IMR-90 (cell line): Measurements from ENCODE around the gene BEND2. TPM values are rescaled to one million over a fixed set of nuclear protein-coding genes. Genes with fewer than 3 reads are reported as not detected.

Experiments
- ATAC-seq: fragments of 200-7000 bp; cut with Tn5 transposase; 2 replicates; pipeline ENCODE4 v1.9.1; 2020; ENCODE audit warnings: low read depth, mild to moderate bottlenecking, moderate library complexity
- BruUV-seq: library from RNA; stranded (reverse); fragments of 400-500 nt; replicated peaks from 2 replicates; lab custom pipeline; 2021; lab: Mats Ljungman, UMichigan
- CTCF ChIA-PET: fragments of 300-600 bp; formaldehyde crosslinking; extraction: SDS; loops from one replicate; lab custom pipeline; 2021; ENCODE audit warnings: antibody characterized with exemption; lab: Yijun Ruan, JAX
- POLR2A ChIA-PET: fragments of 300-600 bp; sonication (Branson Sonifier 250); formaldehyde crosslinking; loops from one replicate; lab custom pipeline; 2022; ENCODE audit warnings: antibody characterized with exemption; ENCODE audit not compliant: unreplicated experiment; lab: Charles Lee
- DNase-seq: peaks from one replicate; pipeline ENCODE4 v3.0.0; 2013
- H2AFZ ChIP-seq: replicated peaks from 2 replicates; pipeline ENCODE3; 2013; ENCODE audit warnings: low read length, mild to moderate bottlenecking; ENCODE audit not compliant: poor library complexity
- H2AK5ac ChIP-seq: 2 replicates; pipeline ENCODE4 v1.6.1; 2013; ENCODE audit warnings: low read depth, low read length, inconsistent platforms
- H2AK9ac ChIP-seq: replicated peaks from 2 replicates; pipeline ENCODE3; 2013; ENCODE audit warnings: mild to moderate bottlenecking, low read depth, low read length, moderate library complexity; ENCODE audit not compliant: poor library complexity
- H2BK120ac ChIP-seq: 2 replicates; pipeline ENCODE4 v1.6.1; 2013; ENCODE audit warnings: low read depth, low read length, inconsistent platforms
- H2BK15ac ChIP-seq: 3 replicates; pipeline ENCODE4 v1.6.1; 2013; ENCODE audit warnings: low read depth, low read length, inconsistent platforms
- H2BK20ac ChIP-seq: 2 replicates; pipeline ENCODE4 v1.6.1; 2013; ENCODE audit warnings: low read depth, mild to moderate bottlenecking, inconsistent platforms, low read length, moderate library complexity
- H2BK5ac ChIP-seq: 2 replicates; pipeline ENCODE4 v1.6.1; 2013; ENCODE audit warnings: mild to moderate bottlenecking, low read depth, low read length, inconsistent platforms; ENCODE audit not compliant: poor library complexity, severe bottlenecking
- H3K14ac ChIP-seq: replicated peaks from 2 replicates; pipeline ENCODE4 v1.6.1; 2013; ENCODE audit warnings: low read depth, low read length, inconsistent platforms
- H3K18ac ChIP-seq: 2 replicates; pipeline ENCODE4 v1.6.1; 2013; ENCODE audit warnings: low read depth, low read length, control low read depth
- H3K23ac ChIP-seq: 2 replicates; pipeline ENCODE4 v1.6.1; 2013; ENCODE audit warnings: low read depth, low read length, inconsistent platforms
- H3K27ac ChIP-seq: 2 replicates; pipeline ENCODE4 v1.5.1; 2013; ENCODE audit warnings: mild to moderate bottlenecking, control low read depth, low read length; ENCODE audit not compliant: insufficient read depth
- H3K27me3 ChIP-seq: 2 replicates; pipeline ENCODE4 v1.6.1; 2013; ENCODE audit warnings: low read length; ENCODE audit not compliant: control insufficient read depth, insufficient read depth
- H3K36me3 ChIP-seq: 2 replicates; pipeline ENCODE4 v1.6.1; 2013; ENCODE audit warnings: low read length, mixed read lengths; ENCODE audit not compliant: control insufficient read depth, insufficient read depth
- H3K4ac ChIP-seq: 2 replicates; pipeline ENCODE4 v1.6.1; 2013; ENCODE audit warnings: low read depth, low read length, inconsistent platforms
- H3K4me1 ChIP-seq: 2 replicates; pipeline ENCODE4 v1.6.1; 2013; ENCODE audit warnings: low read length, mixed read lengths; ENCODE audit not compliant: control insufficient read depth, insufficient read depth
- H3K4me2 ChIP-seq: 2 replicates; pipeline ENCODE4 v1.6.1; 2013; ENCODE audit warnings: low read depth, mild to moderate bottlenecking, control low read depth, low read length, moderate library complexity
- H3K4me3 ChIP-seq: 2 replicates; pipeline ENCODE4 v1.5.1; 2013; ENCODE audit warnings: low read depth, mild to moderate bottlenecking, control low read depth, low read length, moderate library complexity; ENCODE audit not compliant: insufficient read depth
- H3K56ac ChIP-seq: 2 replicates; pipeline ENCODE4 v1.6.1; 2013; ENCODE audit warnings: low read length, inconsistent platforms; ENCODE audit not compliant: insufficient read depth; ENCODE audit errors: extremely low read depth
- H3K79me1 ChIP-seq, 2 experiments: 2 replicates each; pipeline ENCODE4 v1.6.1; 2013; ENCODE audit warnings: low read length in 2 of 2, inconsistent platforms in 1 of 2, low read depth in 1 of 2
- H3K9ac ChIP-seq: 2 replicates; pipeline ENCODE4 v1.6.1; 2013; ENCODE audit warnings: low read depth, low read length, control low read depth
- H3K9me1 ChIP-seq: 2 replicates; pipeline ENCODE4 v1.6.1; 2013; ENCODE audit warnings: low read length, inconsistent platforms; ENCODE audit not compliant: insufficient read depth
- H3K9me3 ChIP-seq: 2 replicates; pipeline ENCODE4 v1.6.1; 2013; ENCODE audit warnings: low read length; ENCODE audit not compliant: control insufficient read depth, insufficient read depth
- H4K20me1 ChIP-seq: 2 replicates; pipeline ENCODE4 v1.6.1; 2013; ENCODE audit warnings: low read length, inconsistent platforms; ENCODE audit not compliant: insufficient read depth
- H4K5ac ChIP-seq: 2 replicates; pipeline ENCODE4 v1.6.1; 2013; ENCODE audit warnings: mild to moderate bottlenecking, low read depth, low read length, control low read depth
- H4K8ac ChIP-seq, 2 experiments: 2 replicates each; pipeline ENCODE4 v1.6.1; 2013; ENCODE audit warnings: low read depth in 2 of 2, low read length in 2 of 2, control low read depth in 1 of 2, inconsistent platforms in 1 of 2
- H4K91ac ChIP-seq: 2 replicates; pipeline ENCODE4 v1.6.1; 2013; ENCODE audit warnings: low read depth, low read length, inconsistent platforms; ENCODE audit not compliant: insufficient read depth
- BHLHE40 ChIP-seq: fragments of 150-350 bp; IDR thresholded peaks from 2 replicates; pipeline ENCODE4 v1.6.1; 2016; ENCODE audit warnings: mild to moderate bottlenecking, low read depth, low read length
- CEBPB ChIP-seq: IDR thresholded peaks from 2 replicates; pipeline ENCODE4 v1.6.1; 2012; ENCODE audit warnings: low read depth, low read length, improper control_type of control experiment
- CHD1 ChIP-seq: IDR thresholded peaks from 2 replicates; pipeline ENCODE4 v1.6.1; 2012; ENCODE audit warnings: low read depth, low read length, improper control_type of control experiment
- FOS ChIP-seq: fragments of 150-350 bp; IDR thresholded peaks from 2 replicates; pipeline ENCODE4 v1.6.1; 2016; ENCODE audit warnings: low read depth, low read length
- MAFK ChIP-seq: IDR thresholded peaks from 2 replicates; pipeline ENCODE4 v1.6.1; 2012; ENCODE audit warnings: low read depth, low read length, improper control_type of control experiment
- MAZ ChIP-seq: IDR thresholded peaks from 2 replicates; pipeline ENCODE4 v1.6.1; 2012; ENCODE audit warnings: low read depth, mild to moderate bottlenecking, low read length, improper control_type of control experiment, moderate library complexity, borderline replicate concordance
- MXI1 ChIP-seq: IDR thresholded peaks from 2 replicates; pipeline ENCODE4 v1.6.1; 2012; ENCODE audit warnings: low read depth, mild to moderate bottlenecking, low read length, moderate library complexity, borderline replicate concordance
- NFE2L2 ChIP-seq: fragments of 150-350 bp; IDR thresholded peaks from 2 replicates; pipeline ENCODE4 v1.6.1; 2016; ENCODE audit warnings: low read depth, mild to moderate bottlenecking, low read length
- POLR2A ChIP-seq: IDR thresholded peaks from 2 replicates; pipeline ENCODE4 v1.6.1; 2012; ENCODE audit warnings: mild to moderate bottlenecking, low read depth, low read length
- RAD21 ChIP-seq: IDR thresholded peaks from 2 replicates; pipeline ENCODE4 v1.6.1; 2012; ENCODE audit warnings: low read length, improper control_type of control experiment
- RCOR1 ChIP-seq: IDR thresholded peaks from 2 replicates; pipeline ENCODE4 v1.6.1; 2012; ENCODE audit warnings: mild to moderate bottlenecking, low read length, improper control_type of control experiment; ENCODE audit not compliant: insufficient replicate concordance
- RFX5 ChIP-seq: IDR thresholded peaks from 2 replicates; pipeline ENCODE4 v1.8.0; 2012; ENCODE audit warnings: low read depth, mild to moderate bottlenecking, low read length, moderate library complexity
- SMC3 ChIP-seq: fragments of 150-350 bp; IDR thresholded peaks from 2 replicates; pipeline ENCODE4 v1.6.1; 2016; ENCODE audit warnings: low read depth, mild to moderate bottlenecking, antibody characterized with exemption, low read length, moderate library complexity
- WGBS, 2 experiments: methylation state at CpG; one replicate each; pipeline versions ENCODE4 v1.1.5 to v1.1.7; 2013; ENCODE audit warnings: missing lambda C conversion rate in 2 of 2; ENCODE audit not compliant: insufficient read length in 1 of 2; ENCODE audit errors: extremely low coverage in 2 of 2; 5-methylcytosine and 5-hydroxymethylcytosine counted together
- dilution Hi-C: fragments of 300-500 bp; cut with HindIII; formaldehyde crosslinking; loops from one replicate; pipeline ENCODE4 v1.14.3; 2018; ENCODE audit warnings: low sequenced_read_pairs; ENCODE audit not compliant: unreplicated experiment
- in situ Hi-C: fragments of 300-500 bp; cut with MboI; formaldehyde crosslinking; loops from 3 replicates; pipeline ENCODE4 v1.14.3; 2019; ENCODE audit warnings: low sequenced_read_pairs, inconsistent platforms, mixed read lengths
- intact Hi-C: fragments of 100-400 bp; cut with micrococcal nuclease; formaldehyde crosslinking; loops from 2 replicates; pipeline ENCODE4 v1.10.0; 2022
- polyA plus RNA-seq, 3 experiments: library from polyadenylated mRNA; depleted of rRNA; stranded (reverse); fragments of >200 nt; gene quantifications; 2 replicates each; pipeline ENCODE4 v1.2.3, GENCODE V29; 2012; ENCODE audit warnings: low replicate concordance in 1 of 3
- total RNA-seq: library from RNA; depleted of rRNA; stranded (reverse); fragments of >200 nt; gene quantifications from 2 replicates; pipeline ENCODE4 v1.2.3, GENCODE V29; 2012
- TF ChIP-seq, protein P1 (sequence below): fragments of 150-350 bp; IDR thresholded peaks from 2 replicates; pipeline ENCODE4 v1.6.1; 2017; ENCODE audit warnings: mild to moderate bottlenecking, antibody characterized with exemption, low read length, low read depth
- TF ChIP-seq, protein P2 (sequence below): conservative IDR thresholded peaks from 2 replicates; pipeline ENCODE4 v1.5.1; 2012; ENCODE audit warnings: mild to moderate bottlenecking, low read depth, low read length, improper control_type of control experiment
- TF ChIP-seq, protein P3 (sequence below): fragments of 150-350 bp; IDR thresholded peaks from 2 replicates; pipeline ENCODE4 v1.6.1; 2016; ENCODE audit warnings: low read depth, mild to moderate bottlenecking, low read length, moderate library complexity, borderline replicate concordance

Gene BEND2
- total and polyA plus RNA-seq, 2 of the 4 experiments (the other 2 are of a cell fraction): not detected

DNA sequence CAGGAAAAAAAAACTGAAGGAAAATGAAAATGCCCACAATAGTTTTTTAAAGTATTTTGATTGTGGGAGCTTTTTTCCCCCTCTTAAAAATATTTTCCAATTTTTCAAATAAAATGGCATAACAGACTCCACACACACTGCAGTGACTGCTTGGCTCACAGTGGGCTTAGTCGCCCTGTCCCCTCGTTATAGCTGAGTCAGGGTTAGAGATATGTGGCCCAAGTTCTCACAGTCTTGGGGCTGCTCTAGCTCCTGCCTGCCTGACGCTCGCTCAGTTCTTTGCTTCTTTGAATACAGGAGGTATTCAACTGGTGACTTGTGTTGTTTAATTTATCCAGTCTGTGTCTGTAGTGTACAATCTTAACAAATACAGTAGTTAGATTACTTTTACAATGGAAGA lies 47.7 kb downstream of the BEND2 start:
- no peak overlapping the region for H2BK5ac ChIP-seq
- no peaks in the 10 kb centered on the region for H3K27me3 ChIP-seq
- H3K23ac ChIP-seq: no peak overlapping the region
- no peak overlapping the region for H2BK120ac ChIP-seq
- H2BK15ac ChIP-seq: no peak overlapping the region
- no peak overlapping the region for H2AFZ ChIP-seq
- no peaks in the 10 kb centered on the region for H3K9me3 ChIP-seq
- no peaks in the 10 kb centered on the region for H3K9me1 ChIP-seq
- no peaks in the 10 kb centered on the region for H3K36me3 ChIP-seq
- H3K4ac ChIP-seq: no peak overlapping the region
- H3K4me1 ChIP-seq: no peaks in the 10 kb centered on the region
- ChIA-PET CTCF (no interaction called here), POLR2A (no interaction called here)
- H3K18ac ChIP-seq: no peak overlapping the region
- no peak overlapping the region for H2AK5ac ChIP-seq
- no peak overlapping the region for H3K27ac ChIP-seq
- H4K8ac ChIP-seq: no peak overlapping the region
- ATAC-seq: no peak
- no peak overlapping the region for H3K4me3 ChIP-seq
- dilution Hi-C loops (no loop called here), in situ Hi-C loops (no loop called here), intact Hi-C loops (no loop called here)
- no peak overlapping the region for H4K91ac ChIP-seq
- H3K14ac ChIP-seq: no peak overlapping the region
- H2BK20ac ChIP-seq: no peak overlapping the region
- no TSS peak for BruUV-seq
- H4K20me1 ChIP-seq: no peaks in the 10 kb centered on the region
- no peak overlapping the region for H2AK9ac ChIP-seq
- TF ChIP-seq CHD1 (no peak), CEBPB (no peak), MAFK (no peak), BHLHE40 (no peak), RFX5 (no peak), MAZ (no peak), FOS (no peak), RCOR1 (no peak), NFE2L2 (no peak), RAD21 (no peak), POLR2A (no peak), MXI1 (no peak), SMC3 (no peak)
- TF ChIP-seq, protein P1, sequence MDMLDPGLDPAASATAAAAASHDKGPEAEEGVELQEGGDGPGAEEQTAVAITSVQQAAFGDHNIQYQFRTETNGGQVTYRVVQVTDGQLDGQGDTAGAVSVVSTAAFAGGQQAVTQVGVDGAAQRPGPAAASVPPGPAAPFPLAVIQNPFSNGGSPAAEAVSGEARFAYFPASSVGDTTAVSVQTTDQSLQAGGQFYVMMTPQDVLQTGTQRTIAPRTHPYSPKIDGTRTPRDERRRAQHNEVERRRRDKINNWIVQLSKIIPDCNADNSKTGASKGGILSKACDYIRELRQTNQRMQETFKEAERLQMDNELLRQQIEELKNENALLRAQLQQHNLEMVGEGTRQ: no peak
- TF ChIP-seq, protein P2, sequence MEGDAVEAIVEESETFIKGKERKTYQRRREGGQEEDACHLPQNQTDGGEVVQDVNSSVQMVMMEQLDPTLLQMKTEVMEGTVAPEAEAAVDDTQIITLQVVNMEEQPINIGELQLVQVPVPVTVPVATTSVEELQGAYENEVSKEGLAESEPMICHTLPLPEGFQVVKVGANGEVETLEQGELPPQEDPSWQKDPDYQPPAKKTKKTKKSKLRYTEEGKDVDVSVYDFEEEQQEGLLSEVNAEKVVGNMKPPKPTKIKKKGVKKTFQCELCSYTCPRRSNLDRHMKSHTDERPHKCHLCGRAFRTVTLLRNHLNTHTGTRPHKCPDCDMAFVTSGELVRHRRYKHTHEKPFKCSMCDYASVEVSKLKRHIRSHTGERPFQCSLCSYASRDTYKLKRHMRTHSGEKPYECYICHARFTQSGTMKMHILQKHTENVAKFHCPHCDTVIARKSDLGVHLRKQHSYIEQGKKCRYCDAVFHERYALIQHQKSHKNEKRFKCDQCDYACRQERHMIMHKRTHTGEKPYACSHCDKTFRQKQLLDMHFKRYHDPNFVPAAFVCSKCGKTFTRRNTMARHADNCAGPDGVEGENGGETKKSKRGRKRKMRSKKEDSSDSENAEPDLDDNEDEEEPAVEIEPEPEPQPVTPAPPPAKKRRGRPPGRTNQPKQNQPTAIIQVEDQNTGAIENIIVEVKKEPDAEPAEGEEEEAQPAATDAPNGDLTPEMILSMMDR: no peak
- TF ChIP-seq, protein P3, sequence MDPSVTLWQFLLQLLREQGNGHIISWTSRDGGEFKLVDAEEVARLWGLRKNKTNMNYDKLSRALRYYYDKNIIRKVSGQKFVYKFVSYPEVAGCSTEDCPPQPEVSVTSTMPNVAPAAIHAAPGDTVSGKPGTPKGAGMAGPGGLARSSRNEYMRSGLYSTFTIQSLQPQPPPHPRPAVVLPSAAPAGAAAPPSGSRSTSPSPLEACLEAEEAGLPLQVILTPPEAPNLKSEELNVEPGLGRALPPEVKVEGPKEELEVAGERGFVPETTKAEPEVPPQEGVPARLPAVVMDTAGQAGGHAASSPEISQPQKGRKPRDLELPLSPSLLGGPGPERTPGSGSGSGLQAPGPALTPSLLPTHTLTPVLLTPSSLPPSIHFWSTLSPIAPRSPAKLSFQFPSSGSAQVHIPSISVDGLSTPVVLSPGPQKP: no peak
- no peak overlapping the region for H4K5ac ChIP-seq
- WGBS, 2 experiments: no CpG with 5 or more reads among the region's 4 CpGs
- H3K79me1 ChIP-seq: no peaks in the 10 kb centered on the region
- no peak overlapping the region for H3K9ac ChIP-seq
- no peak overlapping the region for H3K4me2 ChIP-seq
- no peak for DNase-seq
- no peak overlapping the region for H3K56ac ChIP-seq
